H4 (cell line): Measurements from ENCODE around the gene CD46. TPM values are rescaled to one million over a fixed set of nuclear protein-coding genes. Genes with fewer than 3 reads are reported as not detected.
"Not testable (repeated sequence)": the region's sequence is repeated elsewhere in the genome, so short reads cannot be mapped to it uniquely, and the experiment has no call there.

Experiments
- DNase-seq: peaks from one replicate; pipeline ENCODE4 v3.0.0-alpha.2; 2015; ENCODE audit warnings: low spot score
- total RNA-seq: library from RNA; depleted of rRNA; stranded (reverse); fragments of >200 nt; shearing (Covaris generic); gene quantifications from 2 replicates; pipeline ENCODE4 v1.2.3, GENCODE V29; 2014; rRNA removed

CD46 gene
- 41.5 and 55.6 TPM in 2 replicates for total RNA-seq

GRCh38 chr1:207751790-207752455 lies at the start of gene CD46:
Gene CD46 (plus strand): TSS chr1:207752054. CDS start chr1:207752213, 159 bp downstream.
- peak; percentile 89 for DNase-seq

GRCh38 chr1:207702317-207702716 lies 49.5 kb upstream of the CD46 start:
- no peak for DNase-seq

GRCh38 chr1:207703712-207704111 lies 48.1 kb upstream of the CD46 start:
- no peak for DNase-seq

GRCh38 chr1:207708004-207708403 lies 43.9 kb upstream of the CD46 start:
- not testable (repeated sequence) for DNase-seq

GRCh38 chr1:207711285-207711684 lies 40.6 kb upstream of the CD46 start:
- peak; percentile 34 for DNase-seq

GRCh38 chr1:207712701-207713100 lies 39.2 kb upstream of the CD46 start:
- DNase-seq: not testable (repeated sequence)

- DNase-seq: no peak
Measured at GRCh38 chr1:207713529-207713928, 38.3 kb upstream of the CD46 start.

GRCh38 chr1:207719234-207719633 lies 32.6 kb upstream of the CD46 start:
- no peak for DNase-seq

GRCh38 chr1:207728200-207728858 lies 23.5 kb upstream of the CD46 start:
- DNase-seq: not testable (repeated sequence)

GRCh38 chr1:207737503-207738157 lies 14.2 kb upstream of the CD46 start:
- not testable (repeated sequence) for DNase-seq

GRCh38 chr1:207738158-207738659 lies 13.6 kb upstream of the CD46 start:
- not testable (repeated sequence) for DNase-seq

- DNase-seq: no peak
Measured at GRCh38 chr1:207740207-207740606, 11.6 kb upstream of the CD46 start.

- DNase-seq: no peak
Measured at GRCh38 chr1:207742850-207743555, 8.9 kb upstream of the CD46 start.

- no peak for DNase-seq
Measured at GRCh38 chr1:207744000-207744534, 7.8 kb upstream of the CD46 start.

GRCh38 chr1:207745285-207745684 lies 6.6 kb upstream of the CD46 start:
- no peak for DNase-seq

- DNase-seq: no peak
Measured at GRCh38 chr1:207745839-207746767, 5.8 kb upstream of the CD46 start.

- DNase-seq: no peak
Measured at GRCh38 chr1:207747627-207748492, 4.0 kb upstream of the CD46 start.

- DNase-seq: no peak
Measured at GRCh38 chr1:207748737-207749528, 2.9 kb upstream of the CD46 start.
